CD4-positive, alpha-beta T cell (primary cell): ENCODE measurements around the gene ANKRD45. TPM values are rescaled to one million over a fixed set of nuclear protein-coding genes. Genes with fewer than 3 reads are reported as not detected.

Experiments
- ATAC-seq: fragments of 200-7000 bp; cut with Tn5 transposase; one replicate; pipeline ENCODE4 v1.10.0; 2022; ENCODE audit warnings: mild to moderate bottlenecking; ENCODE audit not compliant: poor library complexity
- CTCF ChIA-PET: fragments of 350-600 bp; sonication (Branson Sonifier 250); formaldehyde crosslinking; loops from one replicate; lab custom pipeline; 2021; ENCODE audit warnings: antibody characterized with exemption, inconsistent platforms; lab: Charles Lee
- POLR2A ChIA-PET: fragments of 350-600 bp; sonication (Branson Sonifier 250); formaldehyde crosslinking; loops from one replicate; lab custom pipeline; 2021; ENCODE audit warnings: antibody characterized with exemption, inconsistent platforms; lab: Charles Lee
- DNase-seq, 14 experiments: peaks; one replicate each; pipeline ENCODE4 v3.0.0-alpha.2; 2013 to 2020; ENCODE audit warnings: mixed read lengths in 2 of 14
- H3K27ac ChIP-seq, 2 donors: one replicate each; pipeline versions ENCODE4 v1.5.1 to v1.7.0; 2013; ENCODE audit warnings: low read length in 2 of 2, low read depth in 1 of 2, mild to moderate bottlenecking in 1 of 2
- H3K27me3 ChIP-seq, 2 experiments: 1 replicate in 1 of 2; 2 replicates in 1 of 2; pipeline versions ENCODE4 v1.6.1 to v1.7.0; 2013; ENCODE audit warnings: low read length in 2 of 2, control low read depth in 1 of 2, mild to moderate bottlenecking in 1 of 2, moderate library complexity in 1 of 2; ENCODE audit not compliant: insufficient read depth in 2 of 2, control insufficient read depth in 1 of 2
- H3K36me3 ChIP-seq: one replicate; pipeline ENCODE4 v1.6.1; 2013; ENCODE audit warnings: low read length, control low read depth; ENCODE audit not compliant: insufficient read depth
- H3K4me1 ChIP-seq: one replicate; pipeline ENCODE4 v1.6.1; 2013; ENCODE audit warnings: low read length, control low read depth; ENCODE audit not compliant: insufficient read depth
- H3K4me3 ChIP-seq: one replicate; pipeline ENCODE4 v1.5.1; 2013; ENCODE audit warnings: mild to moderate bottlenecking, low read length, moderate library complexity
- H3K9me3 ChIP-seq, 2 experiments: 1 replicate in 1 of 2; 2 replicates in 1 of 2; pipeline versions ENCODE4 v1.6.1 to v1.7.0; 2013; ENCODE audit warnings: low read length in 2 of 2, mild to moderate bottlenecking in 2 of 2, control low read depth in 1 of 2, moderate library complexity in 1 of 2; ENCODE audit not compliant: control insufficient read depth in 1 of 2, insufficient read depth in 1 of 2
- H3K27ac Mint-ChIP-seq: one replicate; pipeline ENCODE4 v1.8.0; 2020; ENCODE audit warnings: mixed read lengths
- H3K27me3 Mint-ChIP-seq: one replicate; pipeline ENCODE4 v1.8.0; 2021; ENCODE audit warnings: mixed read lengths
- H3K36me3 Mint-ChIP-seq: one replicate; pipeline ENCODE4 v1.8.0; 2021; ENCODE audit warnings: low read depth, mixed read lengths
- H3K4me1 Mint-ChIP-seq: one replicate; pipeline ENCODE4 v1.8.0; 2021; ENCODE audit warnings: low read depth, mixed read lengths
- H3K4me3 Mint-ChIP-seq: one replicate; pipeline ENCODE4 v1.8.0; 2020; ENCODE audit warnings: mild to moderate bottlenecking, mixed read lengths
- H3K9me3 Mint-ChIP-seq: one replicate; pipeline ENCODE4 v1.8.0; 2020; ENCODE audit warnings: mixed read lengths
- intact Hi-C, 2 experiments: fragments of 100-400 bp; cut with DNase I in 1 of 2; cut with micrococcal nuclease in 1 of 2; formaldehyde crosslinking; loops; one replicate each; pipeline versions ENCODE4 v1.15.1 to v1.9.0; 2023 to 2025; cut with DNase I, micrococcal nuclease
- total RNA-seq, 174 experiments: library from RNA in 2 of 174; stranded (reverse) in 2 of 174; gene quantifications; one replicate each; pipeline ENCODE4 v1.2.3 and lab custom pipeline; 2021 to 2026
- TF ChIP-seq, protein P1 (sequence below): fragments of 200-600 bp; IDR thresholded peaks from one replicate; pipeline ENCODE4 v1.8.0; 2022; ENCODE audit warnings: antibody characterized with exemption, mild to moderate bottlenecking

ANKRD45 gene
- total RNA-seq, 2 experiments from 2014 or later: not detected

DNA sequence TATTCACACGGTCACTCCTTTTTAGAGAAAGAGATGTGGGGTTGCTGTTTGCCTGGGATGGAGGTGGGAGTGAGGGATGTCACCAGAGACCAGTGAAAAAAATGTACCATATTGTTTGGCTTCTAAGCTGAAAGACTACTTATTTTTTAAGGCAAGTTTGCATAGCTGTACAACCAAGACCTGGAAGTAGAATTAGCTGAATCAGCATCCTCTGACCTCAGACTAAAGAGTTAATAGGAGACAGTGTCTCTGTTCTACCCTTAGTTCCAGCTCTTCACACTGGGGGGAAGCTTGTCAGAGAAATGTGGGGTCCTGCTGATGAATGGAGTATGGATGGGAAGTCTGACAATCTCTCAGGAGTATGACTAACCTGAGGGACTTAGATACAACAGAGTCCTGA lies 108.4 kb downstream of the ANKRD45 start:
- Mint-ChIP-seq H3K9me3 (peaks cover 9% of the 10 kb centered on the region), H3K4me3 (no peak overlapping the region), H3K4me1 (peaks cover 8% of the 10 kb centered on the region), H3K27ac (no peak overlapping the region), H3K36me3 (no peaks in the 10 kb centered on the region), H3K27me3 (no peaks in the 10 kb centered on the region)
- ChIA-PET POLR2A (no interaction called here), CTCF (no interaction called here)
- ATAC-seq (no peak), DNase-seq (no peak)
- H3K27me3 ChIP-seq: no peaks in the 10 kb centered on the region
- intact Hi-C loops: no loop called here
- H3K9me3 ChIP-seq: no peaks in the 10 kb centered on the region
- H3K4me3 ChIP-seq: no peak overlapping the region
- H3K36me3 ChIP-seq: no peaks in the 10 kb centered on the region
- no peak overlapping the region for H3K27ac ChIP-seq
- TF ChIP-seq, protein P1, sequence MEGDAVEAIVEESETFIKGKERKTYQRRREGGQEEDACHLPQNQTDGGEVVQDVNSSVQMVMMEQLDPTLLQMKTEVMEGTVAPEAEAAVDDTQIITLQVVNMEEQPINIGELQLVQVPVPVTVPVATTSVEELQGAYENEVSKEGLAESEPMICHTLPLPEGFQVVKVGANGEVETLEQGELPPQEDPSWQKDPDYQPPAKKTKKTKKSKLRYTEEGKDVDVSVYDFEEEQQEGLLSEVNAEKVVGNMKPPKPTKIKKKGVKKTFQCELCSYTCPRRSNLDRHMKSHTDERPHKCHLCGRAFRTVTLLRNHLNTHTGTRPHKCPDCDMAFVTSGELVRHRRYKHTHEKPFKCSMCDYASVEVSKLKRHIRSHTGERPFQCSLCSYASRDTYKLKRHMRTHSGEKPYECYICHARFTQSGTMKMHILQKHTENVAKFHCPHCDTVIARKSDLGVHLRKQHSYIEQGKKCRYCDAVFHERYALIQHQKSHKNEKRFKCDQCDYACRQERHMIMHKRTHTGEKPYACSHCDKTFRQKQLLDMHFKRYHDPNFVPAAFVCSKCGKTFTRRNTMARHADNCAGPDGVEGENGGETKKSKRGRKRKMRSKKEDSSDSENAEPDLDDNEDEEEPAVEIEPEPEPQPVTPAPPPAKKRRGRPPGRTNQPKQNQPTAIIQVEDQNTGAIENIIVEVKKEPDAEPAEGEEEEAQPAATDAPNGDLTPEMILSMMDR: no peak
- no peaks in the 10 kb centered on the region for H3K4me1 ChIP-seq

DNA sequence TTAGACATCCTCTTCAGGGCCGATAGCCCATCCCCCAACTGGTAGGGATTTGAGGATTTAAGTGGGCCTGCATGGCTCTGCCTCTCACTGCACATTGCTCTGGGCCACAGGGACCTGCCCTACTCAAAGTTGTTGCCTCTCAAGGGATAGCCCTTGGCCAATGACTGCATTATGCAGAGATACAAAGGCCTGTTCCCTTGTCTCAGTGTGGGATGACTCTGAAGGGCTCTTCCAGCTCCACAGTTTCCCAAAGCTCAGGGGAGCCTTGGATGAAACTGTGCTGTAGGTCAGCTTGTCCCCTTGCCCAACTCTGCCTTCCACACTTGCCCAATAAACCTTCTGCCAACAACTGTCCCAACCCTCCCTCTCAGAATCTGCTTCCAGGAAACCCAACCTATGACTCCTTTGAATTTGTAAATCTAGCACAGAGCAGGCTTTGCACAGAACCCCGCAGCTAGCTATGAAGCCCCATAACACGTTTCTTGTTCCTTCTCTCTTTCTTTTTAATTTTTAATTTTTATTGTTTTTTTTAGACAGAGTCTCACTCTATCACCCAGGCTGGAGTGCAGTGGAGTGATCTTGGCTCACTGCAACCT lies 109.3 kb downstream of the ANKRD45 start:
- ATAC-seq (no peak), DNase-seq (no peak)
- Mint-ChIP-seq H3K27ac (no peak overlapping the region), H3K36me3 (no peaks in the 10 kb centered on the region), H3K27me3 (no peaks in the 10 kb centered on the region), H3K4me3 (no peak overlapping the region), H3K9me3 (peaks cover 7% of the 10 kb centered on the region), H3K4me1 (peaks cover 8% of the 10 kb centered on the region)
- no peaks in the 10 kb centered on the region for H3K27me3 ChIP-seq
- ChIA-PET CTCF (no interaction called here), POLR2A (no interaction called here)
- no peaks in the 10 kb centered on the region for H3K4me1 ChIP-seq
- TF ChIP-seq, protein P1: no peak
- H3K27ac ChIP-seq: no peak overlapping the region
- intact Hi-C loops: no loop called here
- H3K36me3 ChIP-seq: no peaks in the 10 kb centered on the region
- no peak overlapping the region for H3K4me3 ChIP-seq
- no peaks in the 10 kb centered on the region for H3K9me3 ChIP-seq

Other genes starting within 250 kb of the ANKRD45 start
- gene PRDX6, start 192.5 kb downstream of the ANKRD45 start, total RNA-seq: 100 to 1,000 TPM; 101 to 102 TPM
- not detected for gene SLC9C2, start 66.8 kb downstream of the ANKRD45 start, total RNA-seq
- not detected for gene TEX50, start 34.5 kb downstream of the ANKRD45 start, total RNA-seq
- 10 to 100 TPM; 29.4 to 30.4 TPM for gene KLHL20, start 45.1 kb upstream of the ANKRD45 start, total RNA-seq
- gene DARS2, start 154.8 kb upstream of the ANKRD45 start, total RNA-seq: 1 to 10 TPM; 1.7 TPM
- gene CENPL, start 155.0 kb upstream of the ANKRD45 start, total RNA-seq: 1 to 10 TPM; 3.8 to 4.7 TPM
- 100 to 1,000 TPM; 865 to 867 TPM for gene GAS5, start 198.1 kb upstream of the ANKRD45 start, total RNA-seq
- 10 to 100 TPM; 15.1 to 16.0 TPM for gene ZBTB37, start 198.5 kb upstream of the ANKRD45 start, total RNA-seq
- gene SERPINC1, start 247.5 kb upstream of the ANKRD45 start, total RNA-seq: not detected